ENCODE results near the gene MCHR1.

DNA sequence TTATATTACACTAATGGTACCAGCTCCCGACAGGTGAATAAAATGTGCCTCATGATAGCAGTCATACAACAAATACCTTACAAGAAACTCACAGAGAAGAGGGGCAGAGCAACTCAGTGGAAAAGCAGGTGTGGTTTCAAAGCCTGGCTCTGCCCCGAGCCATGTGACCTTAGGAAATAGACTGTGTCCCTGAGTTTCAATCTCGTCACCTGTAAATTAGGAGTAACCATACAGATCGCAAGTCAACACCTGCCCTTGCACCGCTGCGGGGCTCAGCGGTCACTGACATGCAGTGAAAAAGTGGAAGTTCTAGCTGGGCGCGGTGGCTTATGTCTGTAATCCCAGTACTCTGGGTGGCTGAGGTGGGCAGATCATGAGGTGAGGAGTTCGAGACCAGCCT is 30.9 kb upstream of the MCHR1 start:
- TF ChIP-seq, protein P1, sequence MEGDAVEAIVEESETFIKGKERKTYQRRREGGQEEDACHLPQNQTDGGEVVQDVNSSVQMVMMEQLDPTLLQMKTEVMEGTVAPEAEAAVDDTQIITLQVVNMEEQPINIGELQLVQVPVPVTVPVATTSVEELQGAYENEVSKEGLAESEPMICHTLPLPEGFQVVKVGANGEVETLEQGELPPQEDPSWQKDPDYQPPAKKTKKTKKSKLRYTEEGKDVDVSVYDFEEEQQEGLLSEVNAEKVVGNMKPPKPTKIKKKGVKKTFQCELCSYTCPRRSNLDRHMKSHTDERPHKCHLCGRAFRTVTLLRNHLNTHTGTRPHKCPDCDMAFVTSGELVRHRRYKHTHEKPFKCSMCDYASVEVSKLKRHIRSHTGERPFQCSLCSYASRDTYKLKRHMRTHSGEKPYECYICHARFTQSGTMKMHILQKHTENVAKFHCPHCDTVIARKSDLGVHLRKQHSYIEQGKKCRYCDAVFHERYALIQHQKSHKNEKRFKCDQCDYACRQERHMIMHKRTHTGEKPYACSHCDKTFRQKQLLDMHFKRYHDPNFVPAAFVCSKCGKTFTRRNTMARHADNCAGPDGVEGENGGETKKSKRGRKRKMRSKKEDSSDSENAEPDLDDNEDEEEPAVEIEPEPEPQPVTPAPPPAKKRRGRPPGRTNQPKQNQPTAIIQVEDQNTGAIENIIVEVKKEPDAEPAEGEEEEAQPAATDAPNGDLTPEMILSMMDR (IDR thresholded peaks at IDR 0.05), result no peak
- no peak for TF ChIP-seq EZH2 (IDR thresholded peaks at IDR 0.05)
